ENCODE results near the gene FAM83D. TPM values are rescaled to one million over a fixed set of nuclear protein-coding genes. Genes with fewer than 3 reads are reported as not detected.

FAM83D gene
- total and polyA plus RNA-seq, 2 of the 4 experiments (the other 2 are of a cell fraction): 20.4 to 26.4 TPM

DNA sequence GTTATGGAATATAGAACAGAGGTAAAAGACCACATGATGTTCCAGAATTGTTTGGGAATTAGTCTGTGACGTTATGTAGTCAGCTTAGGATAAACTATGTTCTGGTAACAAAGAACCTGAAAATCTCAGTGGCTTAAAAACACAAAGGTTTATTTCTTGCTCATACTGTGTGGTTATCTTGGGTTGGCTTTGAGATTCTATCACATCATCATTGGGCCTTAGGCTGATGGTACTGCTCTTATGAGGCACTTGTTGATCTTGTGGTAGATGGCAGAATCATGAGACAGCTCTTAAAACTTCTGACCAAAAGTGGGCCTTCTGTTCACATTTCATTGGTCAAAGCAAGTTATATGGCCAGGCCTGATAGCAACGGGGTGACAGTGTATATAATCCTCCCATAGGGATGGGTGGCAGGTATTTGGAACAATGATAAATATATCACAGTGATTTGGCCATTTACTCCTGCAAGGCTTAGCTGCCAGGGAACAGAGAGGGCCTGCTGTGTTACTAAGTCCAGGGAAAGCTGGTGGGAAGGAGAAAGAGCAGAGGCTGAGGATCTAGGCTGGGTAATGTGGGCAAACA lies 49.4 kb downstream of the FAM83D start:
- H3K4me1 ChIP-seq (ENCODE audit: control insufficient read depth, insufficient read depth, low read length): peaks cover 15% of the 10 kb centered on the region; the same call in 1 of the 2 replicates
- 0 out of 2 replicates have a peak overlapping the region, but pooled peaks have one; percentile 2 for H2BK120ac ChIP-seq (ENCODE audit: low read depth, low read length)
- H4K5ac ChIP-seq (ENCODE audit: low read depth, low read length): no peak overlapping the region; the same call in 1 of the 2 replicates
- H4K20me1 ChIP-seq (ENCODE audit: insufficient read depth, low read length): peaks cover 4% of the 10 kb centered on the region; the same call in 1 of the 2 replicates
- H4K91ac ChIP-seq (ENCODE audit: insufficient read depth, low read depth, low read length): 0 out of 2 replicates have a peak overlapping the region, but pooled peaks have one; percentile 8
- H2BK5ac ChIP-seq (ENCODE audit: low read depth, low read length, poor library complexity, severe bottlenecking): peak overlapping the region; percentile 12
- H3K36me3 ChIP-seq (ENCODE audit: control insufficient read depth, insufficient read depth, low read length): peaks cover 1% of the 10 kb centered on the region; the same call in 1 of the 2 replicates
- H2AK9ac ChIP-seq (replicated peaks; ENCODE audit: low read depth, low read length, poor library complexity): no peak overlapping the region
- peaks cover 35 to 71% of the 10 kb centered on the region in 2 experiments for H3K79me1 ChIP-seq (ENCODE audit: low read depth in 1 of 2, low read length in 2 of 2)
- dilution Hi-C loops (cut with HindIII; ENCODE audit: low sequenced_read_pairs, unreplicated experiment) (no loop called here), in situ Hi-C loops (cut with MboI; ENCODE audit: low sequenced_read_pairs) (no loop called here), intact Hi-C loops (cut with micrococcal nuclease) (no loop called here)
- H3K9me3 ChIP-seq (ENCODE audit: control insufficient read depth, insufficient read depth, low read length): no peaks in the 10 kb centered on the region
- 0 out of 2 replicates have a peak overlapping the region, but pooled peaks have one; percentile 1 for H2AK5ac ChIP-seq (ENCODE audit: low read depth, low read length)
- POLR2A ChIA-PET (ENCODE audit: unreplicated experiment): no interaction called here
- peak overlapping the region; percentile 46; the same call in 1 of the 2 replicates for H3K18ac ChIP-seq (ENCODE audit: low read depth, low read length)
- no CpG with 5 or more reads among the region's 2 CpGs for WGBS, 2 experiments (ENCODE audit: extremely low coverage in 2 of 2, insufficient read length in 1 of 2)
- H4K8ac ChIP-seq (ENCODE audit: low read depth in 2 of 2, low read length in 2 of 2): peak overlapping the region in 1 of 2 experiments; percentile 0; a peak in 1 of 4 replicates
- peak overlapping the region; percentile 17; the same call in 1 of the 2 replicates for H3K4ac ChIP-seq (ENCODE audit: low read depth, low read length)
- H2BK15ac ChIP-seq (ENCODE audit: low read depth, low read length): no peak overlapping the region
- peak overlapping the region; percentile 10; the same call in 1 of the 2 replicates for H3K14ac ChIP-seq (replicated peaks; ENCODE audit: low read depth, low read length)
- H3K23ac ChIP-seq (ENCODE audit: low read depth, low read length): 0 out of 2 replicates have a peak overlapping the region, but pooled peaks have one; percentile 16
- H3K9ac ChIP-seq (ENCODE audit: low read depth, low read length): no peak overlapping the region
- CTCF ChIA-PET: interaction anchor here (1.2 kb wide), 1 partner anchor 19 kb away, joined by 3 read pairs; no protein-coding TSS in a partner anchor
- DNase-seq (peak; percentile 73), ATAC-seq (ENCODE audit: low read depth) (no peak)
- no peak overlapping the region for H3K4me3 ChIP-seq (ENCODE audit: insufficient read depth, low read depth, low read length)
- H2BK20ac ChIP-seq (ENCODE audit: low read depth, low read length): 0 out of 2 replicates have a peak overlapping the region, but pooled peaks have one; percentile 2
- no TSS peak for BruUV-seq (replicated peaks)
- H3K4me2 ChIP-seq (ENCODE audit: low read depth, low read length): no peak overlapping the region
- no peak overlapping the region for H3K56ac ChIP-seq (ENCODE audit: extremely low read depth, insufficient read depth, low read length)
- H3K9me1 ChIP-seq (ENCODE audit: insufficient read depth, low read length): peaks cover 10% of the 10 kb centered on the region
- H3K27ac ChIP-seq (ENCODE audit: insufficient read depth, low read length): peak overlapping the region; percentile 32; the same call in 1 of the 2 replicates
- H2AFZ ChIP-seq (replicated peaks; ENCODE audit: low read length, poor library complexity): no peak overlapping the region
- H3K27me3 ChIP-seq (ENCODE audit: control insufficient read depth, insufficient read depth, low read length): no peaks in the 10 kb centered on the region
- TF ChIP-seq FOS (IDR thresholded peaks at IDR 0.05; ENCODE audit: low read depth, low read length) (no peak), NFE2L2 (IDR thresholded peaks at IDR 0.05; ENCODE audit: low read depth, low read length) (no peak), CHD1 (IDR thresholded peaks at IDR 0.05; ENCODE audit: low read depth, low read length) (no peak), CEBPB (IDR thresholded peaks at IDR 0.05; ENCODE audit: low read depth, low read length) (no peak), RFX5 (IDR thresholded peaks at IDR 0.05; ENCODE audit: low read depth, low read length) (no peak), SMC3 (IDR thresholded peaks at IDR 0.05; ENCODE audit: low read depth, low read length) (no peak), MAZ (IDR thresholded peaks at IDR 0.05; ENCODE audit: borderline replicate concordance, low read depth, low read length) (no peak), RCOR1 (IDR thresholded peaks at IDR 0.05; ENCODE audit: insufficient replicate concordance, low read length) (no peak), MAFK (IDR thresholded peaks at IDR 0.05; ENCODE audit: low read depth, low read length) (no peak), POLR2A (IDR thresholded peaks at IDR 0.05; ENCODE audit: low read depth, low read length) (no peak), RAD21 (IDR thresholded peaks at IDR 0.05; ENCODE audit: low read length) (no peak), MXI1 (IDR thresholded peaks at IDR 0.05; ENCODE audit: borderline replicate concordance, low read depth, low read length) (no peak)
- TF ChIP-seq, protein P1, sequence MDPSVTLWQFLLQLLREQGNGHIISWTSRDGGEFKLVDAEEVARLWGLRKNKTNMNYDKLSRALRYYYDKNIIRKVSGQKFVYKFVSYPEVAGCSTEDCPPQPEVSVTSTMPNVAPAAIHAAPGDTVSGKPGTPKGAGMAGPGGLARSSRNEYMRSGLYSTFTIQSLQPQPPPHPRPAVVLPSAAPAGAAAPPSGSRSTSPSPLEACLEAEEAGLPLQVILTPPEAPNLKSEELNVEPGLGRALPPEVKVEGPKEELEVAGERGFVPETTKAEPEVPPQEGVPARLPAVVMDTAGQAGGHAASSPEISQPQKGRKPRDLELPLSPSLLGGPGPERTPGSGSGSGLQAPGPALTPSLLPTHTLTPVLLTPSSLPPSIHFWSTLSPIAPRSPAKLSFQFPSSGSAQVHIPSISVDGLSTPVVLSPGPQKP (IDR thresholded peaks at IDR 0.05; ENCODE audit: borderline replicate concordance, low read depth, low read length): no peak
- TF ChIP-seq, protein P2, sequence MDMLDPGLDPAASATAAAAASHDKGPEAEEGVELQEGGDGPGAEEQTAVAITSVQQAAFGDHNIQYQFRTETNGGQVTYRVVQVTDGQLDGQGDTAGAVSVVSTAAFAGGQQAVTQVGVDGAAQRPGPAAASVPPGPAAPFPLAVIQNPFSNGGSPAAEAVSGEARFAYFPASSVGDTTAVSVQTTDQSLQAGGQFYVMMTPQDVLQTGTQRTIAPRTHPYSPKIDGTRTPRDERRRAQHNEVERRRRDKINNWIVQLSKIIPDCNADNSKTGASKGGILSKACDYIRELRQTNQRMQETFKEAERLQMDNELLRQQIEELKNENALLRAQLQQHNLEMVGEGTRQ (IDR thresholded peaks at IDR 0.05; ENCODE audit: low read depth, low read length): no peak
- TF ChIP-seq, protein P3, sequence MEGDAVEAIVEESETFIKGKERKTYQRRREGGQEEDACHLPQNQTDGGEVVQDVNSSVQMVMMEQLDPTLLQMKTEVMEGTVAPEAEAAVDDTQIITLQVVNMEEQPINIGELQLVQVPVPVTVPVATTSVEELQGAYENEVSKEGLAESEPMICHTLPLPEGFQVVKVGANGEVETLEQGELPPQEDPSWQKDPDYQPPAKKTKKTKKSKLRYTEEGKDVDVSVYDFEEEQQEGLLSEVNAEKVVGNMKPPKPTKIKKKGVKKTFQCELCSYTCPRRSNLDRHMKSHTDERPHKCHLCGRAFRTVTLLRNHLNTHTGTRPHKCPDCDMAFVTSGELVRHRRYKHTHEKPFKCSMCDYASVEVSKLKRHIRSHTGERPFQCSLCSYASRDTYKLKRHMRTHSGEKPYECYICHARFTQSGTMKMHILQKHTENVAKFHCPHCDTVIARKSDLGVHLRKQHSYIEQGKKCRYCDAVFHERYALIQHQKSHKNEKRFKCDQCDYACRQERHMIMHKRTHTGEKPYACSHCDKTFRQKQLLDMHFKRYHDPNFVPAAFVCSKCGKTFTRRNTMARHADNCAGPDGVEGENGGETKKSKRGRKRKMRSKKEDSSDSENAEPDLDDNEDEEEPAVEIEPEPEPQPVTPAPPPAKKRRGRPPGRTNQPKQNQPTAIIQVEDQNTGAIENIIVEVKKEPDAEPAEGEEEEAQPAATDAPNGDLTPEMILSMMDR (conservative IDR thresholded peaks at IDR 0.05; ENCODE audit: low read depth, low read length): no peak

Data from IMR-90 (cell line).